ENCODE results near the gene ZNF185. TPM values are rescaled to one million over a fixed set of nuclear protein-coding genes. Genes with fewer than 3 reads are reported as not detected.

Gene ZNF185
- total RNA-seq, 1 experiment from 2014 or later: 42.8 TPM

DNA sequence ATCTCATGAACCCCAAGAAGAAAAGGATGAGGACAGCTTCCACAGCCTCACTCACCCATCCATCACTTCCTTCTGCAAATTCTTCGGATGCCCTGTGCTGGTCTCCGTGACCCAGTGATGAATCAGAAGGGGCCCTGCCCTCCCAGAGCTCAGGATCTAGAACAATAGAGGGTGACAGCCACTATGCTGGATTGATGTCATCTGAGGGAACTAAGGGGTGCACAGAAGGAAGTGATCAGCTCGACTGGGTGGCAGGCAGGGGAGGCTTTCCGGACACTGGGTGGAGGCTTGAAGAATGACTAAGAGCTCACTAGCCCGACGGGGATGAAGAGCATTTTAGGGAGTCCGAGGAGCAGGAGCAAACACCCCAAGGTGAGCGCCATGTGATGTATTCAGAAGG lies 1.4 kb upstream of the ZNF185 start:
- intact Hi-C loops (cut with micrococcal nuclease; ENCODE audit: unreplicated experiment): loop anchor here (2.0 kb wide), 1 partner anchor 18 kb away; no protein-coding TSS in a partner anchor
- BruUV-seq (replicated peaks): no TSS peak
- ChIA-PET POLR2A (ENCODE audit: unreplicated experiment) (interaction anchor here (0.6 kb wide), 1 partner anchor 66 kb away, joined by 5 read pairs; the partner anchor contains the start of genes CETN2 and NSDHL), CTCF (no interaction called here)
- TF ChIP-seq, protein P1, sequence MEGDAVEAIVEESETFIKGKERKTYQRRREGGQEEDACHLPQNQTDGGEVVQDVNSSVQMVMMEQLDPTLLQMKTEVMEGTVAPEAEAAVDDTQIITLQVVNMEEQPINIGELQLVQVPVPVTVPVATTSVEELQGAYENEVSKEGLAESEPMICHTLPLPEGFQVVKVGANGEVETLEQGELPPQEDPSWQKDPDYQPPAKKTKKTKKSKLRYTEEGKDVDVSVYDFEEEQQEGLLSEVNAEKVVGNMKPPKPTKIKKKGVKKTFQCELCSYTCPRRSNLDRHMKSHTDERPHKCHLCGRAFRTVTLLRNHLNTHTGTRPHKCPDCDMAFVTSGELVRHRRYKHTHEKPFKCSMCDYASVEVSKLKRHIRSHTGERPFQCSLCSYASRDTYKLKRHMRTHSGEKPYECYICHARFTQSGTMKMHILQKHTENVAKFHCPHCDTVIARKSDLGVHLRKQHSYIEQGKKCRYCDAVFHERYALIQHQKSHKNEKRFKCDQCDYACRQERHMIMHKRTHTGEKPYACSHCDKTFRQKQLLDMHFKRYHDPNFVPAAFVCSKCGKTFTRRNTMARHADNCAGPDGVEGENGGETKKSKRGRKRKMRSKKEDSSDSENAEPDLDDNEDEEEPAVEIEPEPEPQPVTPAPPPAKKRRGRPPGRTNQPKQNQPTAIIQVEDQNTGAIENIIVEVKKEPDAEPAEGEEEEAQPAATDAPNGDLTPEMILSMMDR (conservative IDR thresholded peaks at IDR 0.05): no peak
- TF ChIP-seq EZH2 (IDR thresholded peaks at IDR 0.05; ENCODE audit: low read depth): no peak
- peak overlapping the region; percentile 91 for H3K27ac ChIP-seq
- no peaks in the 10 kb centered on the region for H3K9me3 ChIP-seq (ENCODE audit: insufficient read depth, low read depth)
- peaks cover 28% of the 10 kb centered on the region for H3F3A ChIP-seq (ENCODE audit: insufficient read depth, low read depth)
- H2AFZ ChIP-seq: no peak overlapping the region; the same call in 1 of the 2 replicates
- DNase-seq: peak; percentile 81 to 99
- peak overlapping the region; percentile 65; the same call in 1 of the 2 replicates for H3K4me3 ChIP-seq
- peak overlapping the region; percentile 74 for H3K4me2 ChIP-seq
- H3K9me2 ChIP-seq (ENCODE audit: insufficient read depth): no peaks in the 10 kb centered on the region
- H3K79me2 ChIP-seq (ENCODE audit: low read depth): peaks cover 9% of the 10 kb centered on the region; the same call in 1 of the 2 replicates
- H3K36me3 ChIP-seq (ENCODE audit: low read depth): no peaks in the 10 kb centered on the region
- H4K20me1 ChIP-seq (ENCODE audit: insufficient read depth): no peaks in the 10 kb centered on the region
- H3K4me1 ChIP-seq (replicated peaks; ENCODE audit: insufficient read depth): peaks cover 62% of the 10 kb centered on the region
- H3K27me3 ChIP-seq (ENCODE audit: insufficient read depth, low read depth): no peaks in the 10 kb centered on the region

- TF ChIP-seq, protein P1 (conservative IDR thresholded peaks at IDR 0.05): no peak
- no peak for TF ChIP-seq EZH2 (IDR thresholded peaks at IDR 0.05; ENCODE audit: low read depth)
- Histone ChIP-seq H3K36me3 (ENCODE audit: low read depth) (no peaks in the 10 kb centered on the region), H3K4me1 (replicated peaks; ENCODE audit: insufficient read depth) (peaks cover 70% of the 10 kb centered on the region), H3K27me3 (ENCODE audit: insufficient read depth, low read depth) (no peaks in the 10 kb centered on the region), H3K9me3 (ENCODE audit: insufficient read depth, low read depth) (no peaks in the 10 kb centered on the region), H3F3A (ENCODE audit: insufficient read depth, low read depth) (peaks cover 36% of the 10 kb centered on the region), H3K79me2 (ENCODE audit: low read depth) (peaks cover 11% of the 10 kb centered on the region; the same call in 1 of the 2 replicates), H4K20me1 (ENCODE audit: insufficient read depth) (no peaks in the 10 kb centered on the region), H2AFZ (peak overlapping the region; percentile 76), H3K9me2 (ENCODE audit: insufficient read depth) (no peaks in the 10 kb centered on the region), H3K27ac (no peak overlapping the region), H3K4me3 (peak overlapping the region; percentile 63), H3K4me2 (peak overlapping the region; percentile 91)
- intact Hi-C loops (cut with micrococcal nuclease; ENCODE audit: unreplicated experiment): no loop called here
- BruUV-seq (replicated peaks): TSS peak; percentile 44
- ChIA-PET CTCF (no interaction called here), POLR2A (ENCODE audit: unreplicated experiment) (no interaction called here)
- no peak for DNase-seq
Observed at GRCh38 chrX:152898442-152898841, 575 bp downstream of the ZNF185 start.

- no peaks in the 10 kb centered on the region for H3K27me3 ChIP-seq (ENCODE audit: insufficient read depth, low read depth)
- intact Hi-C loops (cut with micrococcal nuclease; ENCODE audit: unreplicated experiment): no loop called here
- no TSS peak for BruUV-seq (replicated peaks)
- no peaks in the 10 kb centered on the region for H3K9me3 ChIP-seq (ENCODE audit: insufficient read depth, low read depth)
- ChIA-PET POLR2A (ENCODE audit: unreplicated experiment) (interaction anchor here (0.6 kb wide), 1 partner anchor 44 kb away, joined by 7 read pairs; no protein-coding TSS in a partner anchor), CTCF (interaction anchor here (0.5 kb wide), 1 partner anchor 1046 kb away, joined by 3 read pairs; no protein-coding TSS in a partner anchor)
- no peak overlapping the region for H3K27ac ChIP-seq
- H3K4me2 ChIP-seq: peak overlapping the region; percentile 91
- TF ChIP-seq, protein P1 (conservative IDR thresholded peaks at IDR 0.05): no peak
- TF ChIP-seq EZH2 (IDR thresholded peaks at IDR 0.05; ENCODE audit: low read depth): no peak
- H3K4me3 ChIP-seq: no peak overlapping the region
- no peaks in the 10 kb centered on the region for H3K36me3 ChIP-seq (ENCODE audit: low read depth)
- peaks cover 11% of the 10 kb centered on the region; the same call in 1 of the 2 replicates for H3K79me2 ChIP-seq (ENCODE audit: low read depth)
- H3K4me1 ChIP-seq (replicated peaks; ENCODE audit: insufficient read depth): peaks cover 62% of the 10 kb centered on the region
- DNase-seq: no peak
- H2AFZ ChIP-seq: no peak overlapping the region
- peaks cover 36% of the 10 kb centered on the region for H3F3A ChIP-seq (ENCODE audit: insufficient read depth, low read depth)
- H4K20me1 ChIP-seq (ENCODE audit: insufficient read depth): no peaks in the 10 kb centered on the region
- no peaks in the 10 kb centered on the region for H3K9me2 ChIP-seq (ENCODE audit: insufficient read depth)
Observed at GRCh38 chrX:152899111-152899873, 1.4 kb downstream of the ZNF185 start.

All from PC-9 (cell line).